OCI-LY1 (cell line): ENCODE measurements around the gene USPL1.

Experiments used
- H2AFZ ChIP-seq: fragments of 200-600 bp; sonication (generic), shearing (Covaris generic); 2 replicates; pipeline ENCODE4 v1.6.0; 2014; ENCODE audit warnings: antibody characterized with exemption, mild to moderate bottlenecking, low read length
- H3F3A ChIP-seq: fragments of 200-600 bp; sonication (generic), shearing (Covaris generic); 2 replicates; pipeline ENCODE4 v1.6.0; 2014; ENCODE audit warnings: mild to moderate bottlenecking, antibody characterized with exemption, low read length, moderate library complexity; ENCODE audit not compliant: insufficient read depth
- H3K27ac ChIP-seq: fragments of 200-600 bp; sonication (generic); 2 replicates; pipeline ENCODE4 v1.5.1; 2014; ENCODE audit warnings: low read length, mixed run types, mild to moderate bottlenecking, low read depth; ENCODE audit not compliant: poor library complexity, severe bottlenecking
- H3K27me3 ChIP-seq: fragments of 200-600 bp; sonication (generic); 2 replicates; pipeline ENCODE4 v1.6.0; 2014; ENCODE audit warnings: antibody characterized with exemption, mild to moderate bottlenecking, low read length, moderate library complexity; ENCODE audit not compliant: insufficient read depth
- H3K36me3 ChIP-seq: fragments of 200-600 bp; sonication (generic); 2 replicates; pipeline ENCODE4 v1.6.1; 2014; ENCODE audit warnings: mild to moderate bottlenecking, antibody characterized with exemption, low read length, moderate library complexity, mixed read lengths; ENCODE audit not compliant: insufficient read depth
- H3K4me1 ChIP-seq: fragments of 200-600 bp; sonication (generic); 2 replicates; pipeline ENCODE4 v1.5.1; 2014; ENCODE audit warnings: mild to moderate bottlenecking, low read length, moderate library complexity; ENCODE audit not compliant: insufficient read depth, severe bottlenecking
- H3K4me2 ChIP-seq: fragments of 200-600 bp; sonication (generic), shearing (Covaris generic); 2 replicates; pipeline ENCODE4 v1.6.1; 2014; ENCODE audit warnings: low read length
- H3K4me3 ChIP-seq: fragments of 200-600 bp; sonication (generic); 2 replicates; pipeline ENCODE4 v1.5.1; 2014; ENCODE audit warnings: low read length, low read depth, mild to moderate bottlenecking, mixed read lengths; ENCODE audit not compliant: poor library complexity, severe bottlenecking
- H3K79me2 ChIP-seq: fragments of 200-600 bp; shearing (Covaris generic); 2 replicates; pipeline ENCODE4 v1.6.1; 2016; ENCODE audit warnings: mixed run types, low read length, mixed read lengths; ENCODE audit not compliant: insufficient read depth
- H3K9ac ChIP-seq: fragments of 200-600 bp; sonication (generic), shearing (Covaris generic); 2 replicates; pipeline ENCODE4 v1.6.1; 2014; ENCODE audit warnings: mild to moderate bottlenecking, low read length, mixed read lengths
- H3K9me2 ChIP-seq: fragments of 200-600 bp; sonication (generic), shearing (Covaris generic); 2 replicates; pipeline ENCODE4 v1.6.1; 2014; ENCODE audit warnings: low read depth, mild to moderate bottlenecking, low read length, mixed read lengths
- H3K9me3 ChIP-seq: fragments of 200-600 bp; shearing (Covaris generic); 2 replicates; pipeline ENCODE4 v1.6.1; 2014; ENCODE audit warnings: low read length, mixed read lengths
- H4K20me1 ChIP-seq: fragments of 200-600 bp; sonication (generic), shearing (Covaris generic); 2 replicates; pipeline ENCODE4 v1.6.0; 2016; ENCODE audit warnings: mild to moderate bottlenecking, low read length; ENCODE audit not compliant: insufficient read depth
- EZH2 ChIP-seq: fragments of 200-600 bp; sonication (generic), shearing (Covaris generic); IDR thresholded peaks from 2 replicates; pipeline ENCODE4 v1.8.0; 2017; ENCODE audit warnings: borderline replicate concordance, mixed run types, mild to moderate bottlenecking, antibody characterized with exemption, low read length, moderate library complexity, mixed read lengths
- TF ChIP-seq, protein P1 (sequence below): fragments of 200-600 bp; sonication (generic), shearing (Covaris generic); IDR thresholded peaks from 2 replicates; pipeline ENCODE4 v1.5.1; 2017; ENCODE audit warnings: mild to moderate bottlenecking, antibody characterized with exemption, low read length, moderate library complexity, mixed read lengths

Gene USPL1

GRCh38 chr13:30623392-30623791 is 5.7 kb downstream of the USPL1 start:
- H3K27ac ChIP-seq, result no peak overlapping the region
- peaks cover 67% of the 10 kb centered on the region for H3K79me2 ChIP-seq
- H3K4me1 ChIP-seq, result peaks cover 43% of the 10 kb centered on the region
- H2AFZ ChIP-seq, result no peak overlapping the region
- peaks cover 7% of the 10 kb centered on the region; the same call in 1 of the 2 replicates for H3F3A ChIP-seq
- no peaks in the 10 kb centered on the region for H4K20me1 ChIP-seq
- no peaks in the 10 kb centered on the region for H3K9me2 ChIP-seq
- peaks cover 43% of the 10 kb centered on the region for H3K36me3 ChIP-seq
- no peaks in the 10 kb centered on the region for H3K27me3 ChIP-seq
- no peaks in the 10 kb centered on the region for H3K9me3 ChIP-seq
- TF ChIP-seq EZH2, result no peak
- TF ChIP-seq, protein P1, sequence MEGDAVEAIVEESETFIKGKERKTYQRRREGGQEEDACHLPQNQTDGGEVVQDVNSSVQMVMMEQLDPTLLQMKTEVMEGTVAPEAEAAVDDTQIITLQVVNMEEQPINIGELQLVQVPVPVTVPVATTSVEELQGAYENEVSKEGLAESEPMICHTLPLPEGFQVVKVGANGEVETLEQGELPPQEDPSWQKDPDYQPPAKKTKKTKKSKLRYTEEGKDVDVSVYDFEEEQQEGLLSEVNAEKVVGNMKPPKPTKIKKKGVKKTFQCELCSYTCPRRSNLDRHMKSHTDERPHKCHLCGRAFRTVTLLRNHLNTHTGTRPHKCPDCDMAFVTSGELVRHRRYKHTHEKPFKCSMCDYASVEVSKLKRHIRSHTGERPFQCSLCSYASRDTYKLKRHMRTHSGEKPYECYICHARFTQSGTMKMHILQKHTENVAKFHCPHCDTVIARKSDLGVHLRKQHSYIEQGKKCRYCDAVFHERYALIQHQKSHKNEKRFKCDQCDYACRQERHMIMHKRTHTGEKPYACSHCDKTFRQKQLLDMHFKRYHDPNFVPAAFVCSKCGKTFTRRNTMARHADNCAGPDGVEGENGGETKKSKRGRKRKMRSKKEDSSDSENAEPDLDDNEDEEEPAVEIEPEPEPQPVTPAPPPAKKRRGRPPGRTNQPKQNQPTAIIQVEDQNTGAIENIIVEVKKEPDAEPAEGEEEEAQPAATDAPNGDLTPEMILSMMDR, result no peak
- H3K4me2 ChIP-seq, result no peak overlapping the region
- no peak overlapping the region for H3K4me3 ChIP-seq
- no peak overlapping the region for H3K9ac ChIP-seq

DNA sequence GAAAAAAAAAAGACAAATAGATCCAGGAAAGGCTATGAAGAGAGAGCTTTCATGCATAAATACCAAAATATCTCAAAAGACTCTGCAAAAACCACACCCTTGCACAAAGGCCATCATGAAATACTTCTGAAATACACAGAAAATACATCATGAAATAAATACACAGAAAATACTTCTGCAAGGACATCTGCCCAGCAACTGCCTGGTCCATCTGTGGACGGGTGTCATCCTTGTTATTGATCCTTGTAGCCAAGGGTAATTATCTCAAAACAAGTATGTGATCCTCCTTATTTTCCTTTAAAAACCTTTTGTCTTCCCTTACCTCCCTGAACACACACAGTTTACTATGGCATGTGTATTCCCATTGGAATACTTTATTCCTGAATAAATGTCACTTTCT is 6.9 kb downstream of the USPL1 start:
- no peak overlapping the region for H3K4me3 ChIP-seq
- no peak for TF ChIP-seq EZH2
- TF ChIP-seq, protein P1, result no peak
- no peaks in the 10 kb centered on the region for H4K20me1 ChIP-seq
- H3K4me1 ChIP-seq, result peaks cover 32% of the 10 kb centered on the region
- H3K36me3 ChIP-seq, result peaks cover 55% of the 10 kb centered on the region
- H3K9me3 ChIP-seq, result no peaks in the 10 kb centered on the region
- H3K27me3 ChIP-seq, result no peaks in the 10 kb centered on the region
- H3K27ac ChIP-seq, result no peak overlapping the region
- H3F3A ChIP-seq, result peaks cover 7% of the 10 kb centered on the region; the same call in 1 of the 2 replicates
- no peak overlapping the region for H3K4me2 ChIP-seq
- H3K79me2 ChIP-seq, result peaks cover 63% of the 10 kb centered on the region
- H3K9ac ChIP-seq, result no peak overlapping the region
- no peaks in the 10 kb centered on the region for H3K9me2 ChIP-seq
- no peak overlapping the region for H2AFZ ChIP-seq

DNA sequence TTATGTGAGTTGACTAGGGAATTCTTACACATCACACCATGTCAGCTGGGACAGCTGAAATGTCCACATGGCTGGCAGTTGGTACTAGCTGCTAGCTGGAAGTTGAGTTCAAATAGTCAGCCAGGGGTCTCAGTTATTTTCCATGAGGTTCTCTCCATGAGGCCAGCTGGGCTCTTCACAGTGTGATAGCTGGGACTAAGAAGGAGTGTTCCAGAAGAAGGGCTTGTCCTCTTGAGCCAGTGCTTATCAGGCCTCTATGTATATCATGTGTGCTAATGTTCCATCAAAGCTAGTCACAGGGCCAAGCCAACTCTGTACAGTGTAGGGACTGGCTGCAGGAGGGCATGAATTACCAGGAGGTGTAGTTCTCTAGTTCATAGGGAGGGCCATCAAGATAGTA is 11.8 kb downstream of the USPL1 start:
- Histone ChIP-seq H2AFZ (no peak overlapping the region), H3K4me3 (no peak overlapping the region), H3K4me2 (no peak overlapping the region), H3K4me1 (peaks cover 17% of the 10 kb centered on the region), H3K36me3 (peaks cover 72% of the 10 kb centered on the region), H3K27ac (no peak overlapping the region), H3K9me2 (no peaks in the 10 kb centered on the region), H3F3A (peaks cover 7% of the 10 kb centered on the region; the same call in 1 of the 2 replicates), H3K79me2 (peaks cover 61% of the 10 kb centered on the region), H4K20me1 (no peaks in the 10 kb centered on the region), H3K9me3 (0 out of 2 replicates have a peak, but pooled peaks cover 3% of the 10 kb centered on the region), H3K27me3 (no peaks in the 10 kb centered on the region), H3K9ac (no peak overlapping the region)
- TF ChIP-seq, protein P1, result no peak
- TF ChIP-seq EZH2, result no peak
